ENCODE data around the gene PPM1H. TPM values are rescaled to one million over a fixed set of nuclear protein-coding genes. Genes with fewer than 3 reads are reported as not detected.
A peak's percentile ranks its signal among the peaks of the same experiment; 100 is the strongest.

PPM1H gene
- total RNA-seq, 2 experiments from 2014 or later, result not detected

GRCh38 chr12:62606654-62607053 is 328.3 kb downstream of the PPM1H start:
- peaks cover 33% of the 10 kb centered on the region for H3K4me1 Mint-ChIP-seq
- no peaks in the 10 kb centered on the region for H3K9me3 Mint-ChIP-seq
- no peak overlapping the region for H3K27ac Mint-ChIP-seq
- no peaks in the 10 kb centered on the region for H3K27me3 Mint-ChIP-seq
- peaks cover 20% of the 10 kb centered on the region for H3K36me3 Mint-ChIP-seq (ENCODE audit: low read depth)
- CTCF ChIA-PET, result interaction anchor here (1.4 to 2.0 kb wide), 4 partner anchors 9 to 131 kb away, joined by 4 to 8 read pairs (median 5); no protein-coding TSS in a partner anchor
- DNase-seq, result no peak
- no peak overlapping the region for H3K4me3 Mint-ChIP-seq
- POLR2A ChIA-PET, result interaction anchor here (0.5 kb wide), 1 partner anchor 27 kb away, joined by 3 read pairs; no protein-coding TSS in a partner anchor

- Mint-ChIP-seq H3K4me3 (peak overlapping the region; percentile 7), H3K27me3 (no peaks in the 10 kb centered on the region), H3K4me1 (peaks cover 39% of the 10 kb centered on the region), H3K27ac (no peak overlapping the region), H3K36me3 (ENCODE audit: low read depth) (peaks cover 23% of the 10 kb centered on the region), H3K9me3 (no peaks in the 10 kb centered on the region)
- DNase-seq, result no peak
- POLR2A ChIA-PET, result interaction anchor here (0.5 kb wide), 1 partner anchor 27 kb away, joined by 3 read pairs; no protein-coding TSS in a partner anchor
- CTCF ChIA-PET, result interaction anchor here (0.9 to 2.0 kb wide), 5 partner anchors 10 to 132 kb away, joined by 3 to 8 read pairs (median 4); no protein-coding TSS in a partner anchor
Observed at GRCh38 chr12:62605981-62606380, 329.0 kb downstream of the PPM1H start.

- H3K36me3 Mint-ChIP-seq (ENCODE audit: low read depth), result peaks cover 30% of the 10 kb centered on the region
- CTCF ChIA-PET, result no interaction called here
- POLR2A ChIA-PET, result interaction anchor here (0.6 kb wide), 1 partner anchor 36 kb away, joined by 7 read pairs; no protein-coding TSS in a partner anchor
- H3K4me1 Mint-ChIP-seq, result peaks cover 46% of the 10 kb centered on the region
- no peaks in the 10 kb centered on the region for H3K27me3 Mint-ChIP-seq
- H3K27ac Mint-ChIP-seq, result peak overlapping the region; percentile 99
- DNase-seq, result peak; percentile 13
- H3K4me3 Mint-ChIP-seq, result peak overlapping the region; percentile 87
- H3K9me3 Mint-ChIP-seq, result no peaks in the 10 kb centered on the region
Observed at GRCh38 chr12:62604871-62605270, 330.1 kb downstream of the PPM1H start.

- POLR2A ChIA-PET, result no interaction called here
- CTCF ChIA-PET, result interaction anchor here (2.1 kb wide), 1 partner anchor 190 kb away, joined by 7 read pairs; no protein-coding TSS in a partner anchor
- peaks cover 46% of the 10 kb centered on the region for H3K4me1 Mint-ChIP-seq
- no peak for DNase-seq
- peak overlapping the region; percentile 99 for H3K27ac Mint-ChIP-seq
- H3K9me3 Mint-ChIP-seq, result no peaks in the 10 kb centered on the region
- H3K4me3 Mint-ChIP-seq, result peak overlapping the region; percentile 87
- no peaks in the 10 kb centered on the region for H3K27me3 Mint-ChIP-seq
- peaks cover 30% of the 10 kb centered on the region for H3K36me3 Mint-ChIP-seq (ENCODE audit: low read depth)
Observed at GRCh38 chr12:62604373-62604772, 330.6 kb downstream of the PPM1H start.

- H3K36me3 Mint-ChIP-seq (ENCODE audit: low read depth), result peaks cover 31% of the 10 kb centered on the region
- H3K4me1 Mint-ChIP-seq, result peaks cover 46% of the 10 kb centered on the region
- peak overlapping the region; percentile 87 for H3K4me3 Mint-ChIP-seq
- H3K27me3 Mint-ChIP-seq, result no peaks in the 10 kb centered on the region
- no peaks in the 10 kb centered on the region for H3K9me3 Mint-ChIP-seq
- CTCF ChIA-PET, result interaction anchor here (1.1 to 2.1 kb wide), 5 partner anchors 9 to 190 kb away, joined by 3 to 7 read pairs (median 3); no protein-coding TSS in a partner anchor
- DNase-seq, result no peak
- POLR2A ChIA-PET, result no interaction called here
- peak overlapping the region; percentile 99 for H3K27ac Mint-ChIP-seq
Observed at GRCh38 chr12:62603811-62604098, 331.2 kb downstream of the PPM1H start.

- ChIA-PET CTCF (interaction anchor here (0.7 to 2.1 kb wide), 6 partner anchors 10 to 191 kb away, joined by 3 to 7 read pairs (median 4); no protein-coding TSS in a partner anchor), POLR2A (interaction anchor here (0.6 to 1.1 kb wide), 3 partner anchors 22 to 136 kb away, joined by 3 read pairs; partner anchors contain the start of gene MON2)
- peak; percentile 82 for DNase-seq
- Mint-ChIP-seq H3K27ac (peak overlapping the region; percentile 99), H3K36me3 (ENCODE audit: low read depth) (peaks cover 31% of the 10 kb centered on the region), H3K27me3 (no peaks in the 10 kb centered on the region), H3K4me3 (peak overlapping the region; percentile 87), H3K4me1 (peaks cover 46% of the 10 kb centered on the region), H3K9me3 (no peaks in the 10 kb centered on the region)
Observed at GRCh38 chr12:62603061-62603810, 331.7 kb downstream of the PPM1H start.

- Mint-ChIP-seq H3K4me1 (peaks cover 46% of the 10 kb centered on the region), H3K36me3 (ENCODE audit: low read depth) (peaks cover 31% of the 10 kb centered on the region), H3K4me3 (peak overlapping the region; percentile 87), H3K27me3 (no peaks in the 10 kb centered on the region), H3K27ac (peak overlapping the region; percentile 99), H3K9me3 (no peaks in the 10 kb centered on the region)
- peak; percentile 88 for DNase-seq
- ChIA-PET CTCF (interaction anchor here (0.7 to 2.1 kb wide), 7 partner anchors 9 to 192 kb away, joined by 3 to 7 read pairs (median 3); no protein-coding TSS in a partner anchor), POLR2A (interaction anchor here (0.6 to 1.1 kb wide), 3 partner anchors 21 to 135 kb away, joined by 3 read pairs; partner anchors contain the start of gene MON2)
Observed at GRCh38 chr12:62602255-62603060, 332.5 kb downstream of the PPM1H start.

- Mint-ChIP-seq H3K4me1 (peaks cover 44% of the 10 kb centered on the region), H3K4me3 (peak overlapping the region; percentile 87), H3K36me3 (ENCODE audit: low read depth) (peaks cover 36% of the 10 kb centered on the region), H3K9me3 (no peaks in the 10 kb centered on the region), H3K27me3 (no peaks in the 10 kb centered on the region), H3K27ac (peak overlapping the region; percentile 99)
- CTCF ChIA-PET, result interaction anchor here (0.7 kb wide), 1 partner anchor 49 kb away, joined by 3 read pairs; no protein-coding TSS in a partner anchor
- POLR2A ChIA-PET, result no interaction called here
- DNase-seq, result no peak
Observed at GRCh38 chr12:62601765-62602164, 333.2 kb downstream of the PPM1H start.

GRCh38 chr12:62599854-62600437 is 335.0 kb downstream of the PPM1H start:
- Mint-ChIP-seq H3K9me3 (no peaks in the 10 kb centered on the region), H3K27ac (no peak overlapping the region), H3K27me3 (no peaks in the 10 kb centered on the region), H3K4me1 (peaks cover 27% of the 10 kb centered on the region), H3K4me3 (no peak overlapping the region), H3K36me3 (ENCODE audit: low read depth) (peaks cover 30% of the 10 kb centered on the region)
- CTCF ChIA-PET, result no interaction called here
- DNase-seq, result no peak
- POLR2A ChIA-PET, result no interaction called here

- no peaks in the 10 kb centered on the region for H3K27me3 Mint-ChIP-seq
- CTCF ChIA-PET, result no interaction called here
- no peak for DNase-seq
- peaks cover 23% of the 10 kb centered on the region for H3K36me3 Mint-ChIP-seq (ENCODE audit: low read depth)
- H3K4me3 Mint-ChIP-seq, result no peak overlapping the region
- POLR2A ChIA-PET, result no interaction called here
- no peak overlapping the region for H3K27ac Mint-ChIP-seq
- no peaks in the 10 kb centered on the region for H3K9me3 Mint-ChIP-seq
- peaks cover 18% of the 10 kb centered on the region for H3K4me1 Mint-ChIP-seq
Observed at GRCh38 chr12:62598846-62599245, 336.1 kb downstream of the PPM1H start.

GRCh38 chr12:62597253-62597652 is 337.7 kb downstream of the PPM1H start:
- no peak overlapping the region for H3K27ac Mint-ChIP-seq
- H3K4me3 Mint-ChIP-seq, result no peak overlapping the region
- H3K9me3 Mint-ChIP-seq, result no peaks in the 10 kb centered on the region
- DNase-seq, result no peak
- POLR2A ChIA-PET, result no interaction called here
- H3K36me3 Mint-ChIP-seq (ENCODE audit: low read depth), result peaks cover 27% of the 10 kb centered on the region
- CTCF ChIA-PET, result no interaction called here
- no peaks in the 10 kb centered on the region for H3K27me3 Mint-ChIP-seq
- peaks cover 18% of the 10 kb centered on the region for H3K4me1 Mint-ChIP-seq

All from activated CD4-positive, alpha-beta T cell treated with anti-CD3 and anti-CD28 coated beads, Interleukin-2, amount 10 ng/mL, durations not matched to agents 7 days and 5 days (primary cell).